Peyer's patch (tissue), 4 donors: Measurements from ENCODE around the gene DEGS2. TPM values are rescaled to one million over a fixed set of nuclear protein-coding genes. Genes with fewer than 3 reads are reported as not detected.

Experiments used
- DNase-seq, 3 donors: peaks; one replicate each; pipeline ENCODE4 v3.0.0-alpha.2; 2017 to 2019
- H3K27ac ChIP-seq, 4 donors: fragments of 200-600 bp; sonication (generic); one replicate each; pipeline ENCODE4 v1.5.1; 2016 to 2019
- H3K27me3 ChIP-seq, 2 donors: fragments of 200-600 bp; sonication (generic); one replicate each; pipeline ENCODE4 v1.5.1; 2019
- H3K36me3 ChIP-seq, 3 donors: fragments of 200-600 bp; sonication (generic); one replicate each; pipeline ENCODE4 v1.5.1; 2016 to 2019
- H3K4me1 ChIP-seq, 4 donors: fragments of 200-600 bp; sonication (generic); one replicate each; pipeline ENCODE4 v1.5.1; 2016 to 2019
- H3K4me3 ChIP-seq, 4 donors: fragments of 200-600 bp; sonication (generic); 1 replicate in 3 of 4; 2 replicates in 1 of 4; pipeline ENCODE4 v1.5.1; 2016 to 2019; ENCODE audit warnings: mild to moderate bottlenecking in 1 of 4
- H3K9me3 ChIP-seq, 4 donors: fragments of 200-600 bp; sonication (generic); one replicate each; pipeline ENCODE4 v1.5.1; 2016 to 2019; ENCODE audit warnings: mild to moderate bottlenecking in 1 of 4
- POLR2A ChIP-seq, 2 donors: fragments of 450-650 bp; IDR thresholded peaks; one replicate each; pipeline ENCODE4 v1.5.1; 2017; ENCODE audit warnings: antibody characterized with exemption in 2 of 2, mild to moderate bottlenecking in 2 of 2, moderate library complexity in 2 of 2
- total RNA-seq, 4 donors: library from RNA; depleted of rRNA; stranded (reverse); fragments of >200 nt; gene quantifications; one replicate each; pipeline ENCODE4 v1.1.0, GENCODE V29; 2016
- TF ChIP-seq, protein P1 (sequence below), 6 experiments: fragments of 450-650 bp in 4 of 6; fragments of 200-600 bp in 2 of 6; sonication (generic) in 1 of 6; IDR thresholded peaks; one replicate each; pipeline ENCODE4 v1.5.1; 2017 to 2019; ENCODE audit warnings: antibody characterized with exemption in 6 of 6, mild to moderate bottlenecking in 3 of 6, moderate library complexity in 1 of 6

DEGS2 gene
- total RNA-seq, 4 donors from 2014 or later: 13.2 to 96.5 (median 77.8) TPM

DNA sequence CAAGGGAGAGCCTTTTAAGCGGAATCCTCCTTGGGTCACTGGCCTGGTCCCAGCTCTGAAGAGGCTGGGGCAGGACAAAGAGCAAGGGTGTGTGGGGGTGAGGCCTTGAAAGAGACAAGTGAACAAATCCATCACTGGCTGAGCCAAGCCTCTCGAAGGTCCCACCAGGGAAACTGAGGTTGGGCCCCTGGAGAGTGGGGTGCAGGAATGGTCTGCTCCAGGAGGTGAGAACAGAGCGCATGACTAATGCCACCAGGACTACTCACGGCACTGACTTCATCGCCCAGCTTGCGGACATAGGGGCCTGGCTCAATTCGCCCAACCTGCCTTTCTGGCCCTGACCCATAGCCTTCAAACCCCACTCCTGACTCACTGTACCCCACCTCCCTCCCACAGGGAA is 19.2 kb upstream of the DEGS2 start:
- no peaks in the 10 kb centered on the region for H3K9me3 ChIP-seq
- no peak overlapping the region for H3K4me3 ChIP-seq
- no peak for TF ChIP-seq POLR2A (IDR thresholded peaks at IDR 0.05)
- TF ChIP-seq, protein P1, sequence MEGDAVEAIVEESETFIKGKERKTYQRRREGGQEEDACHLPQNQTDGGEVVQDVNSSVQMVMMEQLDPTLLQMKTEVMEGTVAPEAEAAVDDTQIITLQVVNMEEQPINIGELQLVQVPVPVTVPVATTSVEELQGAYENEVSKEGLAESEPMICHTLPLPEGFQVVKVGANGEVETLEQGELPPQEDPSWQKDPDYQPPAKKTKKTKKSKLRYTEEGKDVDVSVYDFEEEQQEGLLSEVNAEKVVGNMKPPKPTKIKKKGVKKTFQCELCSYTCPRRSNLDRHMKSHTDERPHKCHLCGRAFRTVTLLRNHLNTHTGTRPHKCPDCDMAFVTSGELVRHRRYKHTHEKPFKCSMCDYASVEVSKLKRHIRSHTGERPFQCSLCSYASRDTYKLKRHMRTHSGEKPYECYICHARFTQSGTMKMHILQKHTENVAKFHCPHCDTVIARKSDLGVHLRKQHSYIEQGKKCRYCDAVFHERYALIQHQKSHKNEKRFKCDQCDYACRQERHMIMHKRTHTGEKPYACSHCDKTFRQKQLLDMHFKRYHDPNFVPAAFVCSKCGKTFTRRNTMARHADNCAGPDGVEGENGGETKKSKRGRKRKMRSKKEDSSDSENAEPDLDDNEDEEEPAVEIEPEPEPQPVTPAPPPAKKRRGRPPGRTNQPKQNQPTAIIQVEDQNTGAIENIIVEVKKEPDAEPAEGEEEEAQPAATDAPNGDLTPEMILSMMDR (IDR thresholded peaks at IDR 0.05): no peak
- H3K27ac ChIP-seq: peak overlapping the region in 3 of 4 donors; percentile 40 to 88 (median 84)
- no peaks in the 10 kb centered on the region for H3K27me3 ChIP-seq
- DNase-seq: no peak
- peaks cover 0 to 12% (median 0%) of the 10 kb centered on the region in 4 donors for H3K4me1 ChIP-seq
- H3K36me3 ChIP-seq: no peaks in the 10 kb centered on the region

DNA sequence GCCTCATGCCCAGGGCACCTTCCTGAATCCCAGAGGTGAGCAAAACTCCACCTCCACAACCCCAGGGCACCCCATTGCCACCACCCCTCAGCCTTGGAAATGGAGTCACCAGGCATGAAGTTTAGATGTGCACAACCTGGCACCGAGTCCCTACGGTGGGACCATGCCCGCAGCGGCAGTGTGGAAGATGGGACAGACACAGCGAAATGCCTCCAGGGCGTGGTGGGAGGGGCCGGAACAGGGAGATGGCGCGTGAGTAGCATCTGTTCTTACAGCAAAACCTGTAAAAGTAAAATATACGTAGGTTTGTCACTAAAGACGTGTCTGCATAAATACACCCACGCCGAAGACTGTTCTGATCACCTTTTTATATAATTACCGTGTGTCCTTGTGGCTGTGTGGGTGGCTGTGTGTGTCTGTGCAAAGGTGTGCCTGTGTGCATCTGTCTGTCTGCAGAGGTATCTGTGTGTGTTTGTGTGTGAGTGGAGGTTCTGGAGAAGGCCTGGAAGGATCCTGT is 17.4 kb upstream of the DEGS2 start:
- TF ChIP-seq, protein P1 (IDR thresholded peaks at IDR 0.05): no peak
- no peak for TF ChIP-seq POLR2A (IDR thresholded peaks at IDR 0.05)
- H3K27me3 ChIP-seq: no peaks in the 10 kb centered on the region
- peak in 1 of 3 donors; percentile 44 for DNase-seq
- no peaks in the 10 kb centered on the region for H3K9me3 ChIP-seq
- H3K4me1 ChIP-seq: peaks cover 0 to 12% (median 0%) of the 10 kb centered on the region in 4 donors
- no peak overlapping the region for H3K4me3 ChIP-seq
- H3K27ac ChIP-seq: no peak overlapping the region
- no peaks in the 10 kb centered on the region for H3K36me3 ChIP-seq

DNA sequence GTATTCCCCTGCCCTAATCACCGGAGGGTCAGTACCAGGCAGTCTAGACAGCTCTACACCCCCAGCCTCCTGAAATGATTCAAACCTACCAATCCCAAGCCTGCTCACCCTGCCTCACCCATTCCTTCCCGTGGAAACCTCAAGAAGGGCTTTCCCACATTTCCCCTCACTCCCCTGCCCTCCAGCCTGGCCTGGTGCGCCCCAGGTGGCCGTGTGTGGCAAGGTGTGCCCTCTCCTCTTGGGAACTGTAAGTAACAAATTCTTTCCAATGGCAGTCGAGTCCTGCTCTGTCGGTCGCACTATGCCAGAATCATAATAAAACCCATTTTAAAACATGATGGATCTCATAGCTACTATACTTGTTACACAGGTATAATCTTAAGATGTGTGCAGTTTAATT is 13.9 kb upstream of the DEGS2 start:
- TF ChIP-seq, protein P1 (IDR thresholded peaks at IDR 0.05): no peak
- no peak for TF ChIP-seq POLR2A (IDR thresholded peaks at IDR 0.05)
- H3K4me3 ChIP-seq: no peak overlapping the region
- peaks cover 0 to 9% (median 0%) of the 10 kb centered on the region in 4 donors for H3K4me1 ChIP-seq
- no peaks in the 10 kb centered on the region for H3K27me3 ChIP-seq
- no peaks in the 10 kb centered on the region for H3K36me3 ChIP-seq
- H3K9me3 ChIP-seq: no peaks in the 10 kb centered on the region
- no peak for DNase-seq
- H3K27ac ChIP-seq: no peak overlapping the region

DNA sequence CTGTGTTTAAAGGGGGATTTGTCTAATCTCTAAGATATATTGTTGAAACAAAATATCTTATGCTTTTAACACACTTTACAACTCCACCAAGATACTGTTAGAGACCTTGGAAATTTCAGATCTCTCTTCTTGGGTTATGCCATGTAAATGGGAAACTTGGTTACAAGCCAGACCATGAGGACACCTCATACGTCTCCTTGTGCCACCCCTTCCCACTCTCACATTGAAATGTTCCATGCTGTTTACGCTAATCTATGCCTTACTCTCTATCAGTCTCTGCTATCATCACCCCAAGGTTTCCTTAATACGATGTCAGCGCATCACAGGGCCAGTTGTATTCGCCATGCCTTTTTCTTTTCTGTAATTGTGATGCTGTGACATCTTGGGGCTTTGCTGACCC is 13.4 kb upstream of the DEGS2 start:
- H3K4me1 ChIP-seq: peaks cover 0 to 6% (median 0%) of the 10 kb centered on the region in 4 donors
- no peak overlapping the region for H3K27ac ChIP-seq
- H3K27me3 ChIP-seq: no peaks in the 10 kb centered on the region
- TF ChIP-seq, protein P1 (IDR thresholded peaks at IDR 0.05): no peak
- no peak for TF ChIP-seq POLR2A (IDR thresholded peaks at IDR 0.05)
- H3K9me3 ChIP-seq: no peaks in the 10 kb centered on the region
- H3K36me3 ChIP-seq: no peaks in the 10 kb centered on the region
- no peak for DNase-seq
- no peak overlapping the region for H3K4me3 ChIP-seq

DNA sequence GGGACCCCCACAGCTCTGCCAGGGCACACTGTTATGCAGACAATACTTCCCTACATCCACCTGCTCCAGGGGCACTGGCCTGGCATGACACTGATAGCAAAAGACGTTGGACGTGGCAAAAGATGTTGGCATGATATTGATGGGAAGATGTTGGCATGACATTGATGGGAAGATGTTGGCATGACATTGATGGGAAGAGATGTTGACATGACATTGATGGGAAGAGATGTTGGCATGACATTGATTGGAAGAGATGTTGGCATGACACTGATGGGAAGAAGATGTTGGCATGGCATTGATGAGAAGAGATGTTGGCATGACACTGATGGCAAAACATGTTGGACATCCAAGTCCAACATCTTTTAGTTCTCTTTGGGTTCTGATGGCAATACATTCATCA is 11.4 kb upstream of the DEGS2 start:
- Histone ChIP-seq H3K27ac (no peak overlapping the region), H3K36me3 (no peaks in the 10 kb centered on the region), H3K4me3 (no peak overlapping the region), H3K9me3 (no peaks in the 10 kb centered on the region), H3K27me3 (no peaks in the 10 kb centered on the region), H3K4me1 (peaks cover 0 to 10% (median 1%) of the 10 kb centered on the region in 4 donors)
- DNase-seq: no peak
- TF ChIP-seq, protein P1 (IDR thresholded peaks at IDR 0.05): no peak
- no peak for TF ChIP-seq POLR2A (IDR thresholded peaks at IDR 0.05)

DNA sequence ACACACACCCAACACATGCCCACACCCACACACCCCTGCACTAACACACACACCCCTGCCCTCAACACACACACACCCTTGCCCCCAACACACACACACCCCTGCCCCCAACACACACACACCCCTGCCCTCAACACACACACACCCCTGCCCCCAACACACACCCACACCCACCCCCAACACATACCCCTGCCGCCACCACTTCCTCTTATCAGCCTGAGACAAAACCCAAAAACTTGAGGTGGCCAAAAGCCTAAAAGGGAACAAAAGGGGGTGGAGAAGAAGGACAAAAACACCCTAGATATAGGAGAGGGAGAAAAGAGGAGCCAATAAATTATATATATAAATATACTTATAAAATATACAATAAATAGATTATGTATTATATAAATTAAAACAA is 9.1 kb upstream of the DEGS2 start:
- DNase-seq: no peak
- no peak overlapping the region for H3K27ac ChIP-seq
- no peaks in the 10 kb centered on the region for H3K9me3 ChIP-seq
- H3K4me3 ChIP-seq: no peak overlapping the region
- no peaks in the 10 kb centered on the region for H3K27me3 ChIP-seq
- H3K36me3 ChIP-seq: no peaks in the 10 kb centered on the region
- TF ChIP-seq, protein P1 (IDR thresholded peaks at IDR 0.05): no peak
- no peak for TF ChIP-seq POLR2A (IDR thresholded peaks at IDR 0.05)
- peaks cover 0 to 15% (median 1%) of the 10 kb centered on the region in 4 donors for H3K4me1 ChIP-seq
